ENCODE measurements around the gene SENP2.
"Not testable (repeated sequence)": the region's sequence is repeated elsewhere in the genome, so short reads cannot be mapped to it uniquely, and the experiment has no call there.

Gene SENP2

DNA sequence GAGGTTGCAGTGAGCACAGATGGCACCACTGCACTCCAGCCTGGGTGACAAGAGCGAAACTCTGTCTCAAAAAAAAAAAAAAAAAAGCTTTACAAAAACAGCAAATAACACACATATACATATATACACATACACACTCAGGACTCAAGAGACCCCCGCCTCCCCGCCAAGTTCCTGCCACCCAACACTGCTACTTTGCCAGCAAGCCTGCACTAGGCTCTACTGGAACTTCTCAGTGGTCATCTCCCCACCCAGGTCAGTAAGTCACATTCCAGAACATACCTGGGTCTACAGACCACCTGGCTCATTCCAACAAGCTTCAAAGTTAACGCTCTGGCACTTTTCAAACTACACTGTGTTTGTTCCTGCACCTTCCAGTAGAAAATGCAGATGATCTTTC, 62.3 kb downstream of the SENP2 start:
- DNase-seq = no peak

GRCh38 chr3:185649414-185649813, 63.3 kb downstream of the SENP2 start:
- DNase-seq = no peak

- no peak for DNase-seq
These were observed 65.9 kb downstream of the SENP2 start for GRCh38 chr3:185651971-185652370.

DNA sequence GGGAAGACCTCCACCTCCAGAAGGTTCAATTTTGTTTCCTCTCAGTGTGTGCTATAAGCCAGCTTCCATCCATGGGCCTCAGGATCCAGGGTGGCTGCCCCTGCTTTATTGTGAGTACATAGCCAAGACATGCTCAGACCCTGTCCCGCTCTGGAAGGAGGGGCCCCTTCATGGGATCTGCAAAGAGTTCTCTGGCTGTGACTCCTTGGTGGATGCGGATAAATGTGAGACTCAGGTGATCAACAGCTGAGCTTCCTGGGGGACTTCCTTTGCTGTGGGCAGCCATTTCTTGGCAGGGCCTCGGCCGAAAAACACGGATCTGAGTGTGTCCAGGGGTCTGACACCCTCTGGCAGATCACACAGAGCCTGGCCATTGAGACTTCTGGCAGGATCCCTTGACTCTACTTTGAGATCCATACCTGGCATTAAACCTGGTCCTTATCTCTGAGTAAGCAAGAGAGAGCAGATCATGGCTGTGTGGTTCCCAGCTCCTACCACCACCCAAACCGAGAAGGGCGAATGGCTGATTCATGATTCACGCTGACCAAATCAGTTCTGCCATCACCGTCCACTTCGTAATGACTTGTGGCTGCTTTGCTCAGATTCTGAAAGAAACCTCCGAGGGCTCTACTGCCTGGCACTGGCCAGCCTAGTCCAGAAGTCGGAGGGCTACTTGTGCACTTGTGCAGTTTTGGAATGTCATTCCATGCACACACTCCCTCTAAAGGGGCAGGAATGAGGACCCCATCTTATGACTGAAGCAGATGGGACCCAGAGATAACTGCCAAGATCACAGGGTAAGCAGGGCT, 68.1 kb downstream of the SENP2 start:
- no peak for DNase-seq

- no peak for DNase-seq
These were observed 68.7 kb downstream of the SENP2 start for GRCh38 chr3:185654758-185655145.

- DNase-seq = no peak
These were observed 69.6 kb downstream of the SENP2 start for GRCh38 chr3:185655426-185656320.

DNA sequence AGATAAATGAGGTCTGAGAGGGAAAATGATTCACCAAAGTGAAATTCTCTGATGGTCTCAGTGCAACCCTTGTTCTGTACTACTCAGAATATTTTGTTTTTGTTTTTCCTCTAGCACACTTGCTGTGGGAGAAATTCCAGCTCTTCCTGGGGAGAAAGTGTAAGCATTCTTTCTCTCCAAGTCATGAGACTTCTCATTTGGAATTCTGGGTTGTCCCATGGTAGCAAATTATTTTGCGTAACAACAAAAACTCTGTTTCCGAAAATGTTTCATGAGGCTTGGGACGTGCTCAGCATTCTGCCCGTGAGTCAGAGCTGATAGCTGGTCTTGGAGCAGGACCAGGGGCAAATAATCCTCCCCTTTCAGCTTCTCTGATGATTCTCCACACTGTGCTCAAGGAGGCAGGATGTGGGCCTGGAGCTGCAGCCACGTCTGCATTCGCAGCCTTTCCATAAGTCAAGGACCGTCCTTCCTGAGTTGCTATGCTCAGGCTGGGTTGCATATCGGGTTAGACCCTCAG, 70.3 kb downstream of the SENP2 start:
- DNase-seq = no peak

DNA sequence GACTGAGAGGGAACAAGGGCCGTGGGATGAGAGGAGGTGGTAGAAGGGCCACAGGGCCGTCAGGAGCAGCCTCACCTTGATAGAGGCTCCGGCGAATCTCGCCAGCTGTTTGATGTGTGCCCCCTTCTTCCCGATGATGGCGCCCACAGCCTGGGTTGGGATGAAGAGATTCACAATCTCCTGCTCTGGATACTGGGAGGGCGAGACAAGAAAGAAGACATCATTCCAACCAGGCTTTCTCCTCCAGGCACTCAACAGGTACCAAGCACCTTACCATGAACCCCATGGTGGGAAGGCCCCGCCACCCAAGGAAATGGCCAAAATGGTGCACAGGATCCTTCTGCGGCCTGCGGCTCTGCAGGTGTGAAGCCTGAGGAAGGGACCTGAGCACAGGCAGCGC, 71.1 kb downstream of the SENP2 start:
- no peak for DNase-seq

DNA sequence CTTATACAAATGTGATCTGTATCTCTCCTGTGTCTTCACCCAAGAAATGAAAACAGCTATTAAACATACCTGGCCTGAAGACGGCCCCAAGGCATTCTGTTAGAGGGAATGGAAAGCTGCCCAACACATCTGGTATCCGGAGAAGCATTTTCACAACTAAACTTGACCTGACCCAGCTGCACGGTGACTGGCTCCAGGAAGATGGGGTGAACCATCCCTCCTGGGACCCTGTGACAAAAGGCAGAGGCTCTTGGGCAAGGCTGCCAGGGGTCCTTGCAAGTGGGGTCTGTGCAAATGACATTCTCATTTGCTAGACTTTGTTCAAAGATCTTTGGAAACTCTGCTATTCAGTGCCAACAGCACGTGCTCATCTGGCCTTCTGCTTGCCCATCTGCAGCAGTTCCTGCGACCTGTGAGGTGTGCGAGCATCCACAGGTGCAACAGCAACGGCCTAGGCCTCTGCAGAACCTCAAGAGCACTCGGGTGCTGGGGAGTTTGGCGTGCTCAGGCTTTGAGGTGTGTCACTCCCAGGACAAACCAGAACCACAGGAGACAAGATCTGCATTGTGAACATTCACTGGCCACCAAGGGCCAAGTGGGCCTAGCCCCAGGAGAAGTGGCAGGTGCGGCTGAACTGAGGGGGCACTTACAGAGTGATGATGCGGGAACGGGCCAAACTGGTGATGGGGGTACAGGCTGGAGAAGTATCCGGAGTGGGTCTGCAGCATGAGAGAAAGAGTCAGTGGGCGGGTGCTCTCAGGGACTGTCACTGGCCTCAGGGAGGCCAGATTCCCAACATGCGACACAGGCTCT, 71.8 kb downstream of the SENP2 start:
- no peak for DNase-seq

DNA sequence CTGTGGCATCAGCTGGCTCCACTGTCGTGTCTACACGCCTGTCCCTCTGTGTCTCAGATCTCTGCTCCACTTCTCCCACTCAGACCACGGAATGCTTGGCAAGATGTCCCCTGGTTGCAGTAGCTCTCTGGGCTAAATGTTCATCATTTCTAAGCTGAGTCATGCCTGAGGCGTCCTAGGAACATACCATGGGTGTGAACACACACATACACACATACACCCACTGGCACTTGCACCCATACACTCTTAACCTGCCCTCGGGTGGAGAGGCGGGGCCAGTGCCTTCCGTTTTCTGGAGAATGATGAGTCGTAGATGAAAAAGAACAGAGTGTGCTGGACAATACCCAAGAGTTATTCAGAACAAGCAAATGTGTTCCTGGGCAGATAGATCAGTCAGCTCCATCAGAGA, 72.4 kb downstream of the SENP2 start:
- no peak for DNase-seq

GRCh38 chr3:185658943-185659342, 72.8 kb downstream of the SENP2 start:
- no peak for DNase-seq

DNA sequence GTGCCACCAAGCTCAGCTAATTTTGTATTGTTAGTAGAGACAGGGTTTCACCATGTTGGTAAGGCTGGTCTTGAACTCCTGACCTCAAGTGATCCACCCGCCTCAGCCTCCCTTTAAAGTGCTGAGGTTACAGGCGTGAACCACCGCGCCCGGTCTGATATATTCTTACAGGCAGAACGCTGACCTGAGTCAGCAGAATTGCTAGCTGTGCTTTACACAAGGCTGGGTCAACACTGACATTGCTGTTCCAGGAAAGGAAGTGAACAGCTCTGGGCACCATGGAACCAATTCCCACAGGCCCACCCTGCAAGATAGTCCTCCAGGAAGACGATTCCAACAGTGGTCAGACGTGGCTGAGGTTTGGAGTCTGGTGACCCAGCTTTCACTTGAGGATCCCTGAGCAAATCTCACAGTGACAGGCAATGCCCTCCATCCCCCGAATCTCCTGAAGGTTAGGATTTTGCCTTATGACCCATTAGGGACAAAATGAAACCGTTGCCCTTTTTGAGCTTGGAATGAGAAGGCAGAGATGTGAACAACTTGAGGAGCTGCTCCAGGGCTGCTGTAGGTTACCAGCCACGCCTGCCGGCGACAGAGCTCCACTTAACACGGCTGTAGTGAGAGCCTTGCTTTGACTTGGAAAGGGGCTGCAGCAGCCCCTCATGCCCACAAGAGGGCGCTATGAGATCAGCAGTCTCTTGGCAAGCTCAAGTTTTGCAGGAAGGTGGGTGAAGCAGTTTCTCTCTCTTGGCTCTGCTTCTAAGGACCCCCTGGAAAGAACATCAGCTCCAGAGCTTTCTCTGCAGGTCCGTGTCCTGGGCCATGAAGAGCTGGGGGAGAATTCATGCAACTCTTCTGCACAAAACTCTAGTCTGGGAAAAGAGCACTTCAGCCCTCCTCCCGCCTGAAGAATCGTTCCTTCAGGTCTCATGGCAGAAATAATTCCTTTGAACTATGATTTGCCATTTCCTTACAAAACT, 74.1 kb downstream of the SENP2 start:
- peak; percentile 81 for DNase-seq

DNA sequence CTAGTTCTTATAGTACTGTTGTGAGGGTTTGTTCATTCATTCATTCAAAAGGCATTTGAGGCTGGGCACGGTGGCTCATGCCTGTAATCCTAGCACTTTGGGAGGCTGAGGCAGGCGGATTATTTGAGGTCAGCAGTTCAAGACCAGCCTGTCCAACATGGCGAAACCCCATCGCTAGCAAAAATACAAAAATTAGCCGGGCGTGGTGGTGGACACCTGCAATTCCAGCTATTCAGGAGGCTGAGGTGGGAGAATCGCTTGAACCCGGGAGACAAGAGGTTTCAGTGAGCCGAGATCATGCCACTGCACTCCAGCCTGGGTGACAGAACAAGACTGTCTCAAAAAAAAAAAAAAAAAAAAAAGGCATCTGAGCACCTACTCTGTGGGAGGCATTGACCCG, 75.2 kb downstream of the SENP2 start:
- not testable (repeated sequence) for DNase-seq

DNA sequence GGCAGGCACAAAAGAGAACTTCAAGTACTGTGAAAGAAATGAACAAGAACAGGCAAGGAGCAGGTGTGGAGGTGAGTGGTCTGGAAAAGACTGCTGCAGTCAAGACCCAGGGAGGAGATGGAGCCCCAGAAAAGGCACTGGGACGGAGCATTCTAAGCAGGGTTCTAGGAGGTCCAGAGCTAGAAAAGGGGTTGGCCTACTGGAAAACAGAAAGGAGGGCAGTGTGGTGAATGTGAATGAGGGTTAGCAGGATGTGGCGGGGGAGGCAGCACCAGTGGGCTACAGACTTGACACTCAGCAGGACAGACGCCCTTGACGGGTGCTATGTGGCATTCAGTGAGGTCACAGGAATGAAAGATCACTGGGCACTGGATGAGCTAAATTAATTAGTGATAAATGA, 75.7 kb downstream of the SENP2 start:
- DNase-seq = no peak

DNA sequence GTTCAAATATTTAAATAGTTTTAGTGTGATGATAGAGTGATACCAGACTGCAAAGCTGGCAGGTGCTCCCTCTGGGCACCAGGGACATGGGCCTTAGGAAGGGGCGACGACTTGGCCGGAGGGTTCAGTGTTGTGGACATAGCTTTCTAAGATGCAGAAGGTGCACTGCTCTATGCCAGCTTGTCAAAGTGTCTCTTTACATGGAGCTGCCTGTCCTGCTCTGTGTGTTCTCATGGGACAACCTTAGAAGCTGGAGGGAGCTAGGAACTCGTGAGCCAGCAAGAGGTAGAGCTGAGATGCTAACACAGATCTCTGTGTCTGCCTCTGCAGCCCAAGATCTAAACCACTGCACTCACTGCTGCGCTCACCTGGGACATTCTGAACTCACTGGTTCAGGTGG, 77.8 kb downstream of the SENP2 start:
- DNase-seq = no peak

DNA sequence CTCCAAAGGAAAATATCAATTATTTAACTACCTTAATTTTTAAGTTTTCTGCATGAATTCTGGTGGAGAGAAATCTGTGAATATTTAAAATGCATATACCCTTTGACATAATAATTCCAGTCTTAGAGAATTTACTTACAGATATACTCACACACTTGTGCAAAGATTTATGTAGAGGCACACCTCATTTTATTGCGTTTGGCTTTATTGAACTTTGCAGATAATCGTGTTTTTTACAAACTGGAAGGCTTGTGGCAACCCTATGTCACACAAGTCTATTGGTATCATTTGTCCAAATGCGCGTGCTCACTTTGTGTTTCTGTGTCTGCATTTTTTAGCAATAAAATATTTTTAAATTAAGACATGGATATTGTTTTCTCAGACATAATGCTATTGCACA, 81.5 kb downstream of the SENP2 start:
- DNase-seq = no peak

DNA sequence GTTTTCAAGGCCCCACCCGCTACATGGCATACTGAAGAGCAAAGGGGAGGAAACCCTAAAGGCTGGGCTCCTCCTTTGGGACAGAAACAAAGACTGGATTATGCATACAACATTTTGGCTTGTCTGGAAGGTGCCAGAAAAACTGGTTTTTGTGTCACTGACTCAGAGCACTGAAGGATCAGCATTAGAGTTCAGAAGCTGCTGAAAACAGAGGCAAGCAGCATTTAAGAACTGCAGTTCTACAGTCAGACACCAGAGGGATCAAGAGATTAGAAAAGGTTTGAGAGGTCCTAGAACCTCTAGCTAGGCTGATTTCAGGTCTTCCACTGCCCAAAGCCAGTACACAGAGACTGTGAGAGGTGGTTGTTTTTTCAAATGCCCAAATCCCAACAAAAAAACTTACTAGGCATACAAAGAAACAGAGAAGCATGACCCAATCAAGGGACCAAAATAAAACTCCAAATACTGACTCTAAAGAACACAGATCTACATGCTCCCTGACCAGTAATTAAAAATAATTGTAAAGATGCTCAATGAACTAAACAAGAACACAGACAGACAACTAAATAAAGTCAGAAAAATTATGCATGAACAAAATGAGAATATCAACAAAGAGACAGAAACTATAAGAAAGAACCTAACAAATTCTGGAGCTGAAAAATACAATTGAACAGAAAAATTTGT, 91.2 kb downstream of the SENP2 start:
- DNase-seq = peak; percentile 53

GRCh38 chr3:185678027-185678426, 91.9 kb downstream of the SENP2 start:
- no peak for DNase-seq

GRCh38 chr3:185680231-185680630, 94.1 kb downstream of the SENP2 start:
- DNase-seq = no peak

All from activated CD4-positive, alpha-beta T cell treated with anti-CD3 and anti-CD28 coated beads, Interleukin-2, amount 50 U/mL, for 16 hours (primary cell).